T1000 (cell line): Measurements from ENCODE around the gene NPHP3.

Source experiments
- DNase-seq: peaks from one replicate; lab custom pipeline; 2025; ENCODE audit warnings: mixed read lengths; lab: John Stamatoyannopoulos, UW

The NPHP3 gene

GRCh38 chr3:132690040-132690439, 32.2 kb downstream of the NPHP3 start:
- DNase-seq = no peak

GRCh38 chr3:132682201-132682600, 40.0 kb downstream of the NPHP3 start:
- DNase-seq = no peak

DNA sequence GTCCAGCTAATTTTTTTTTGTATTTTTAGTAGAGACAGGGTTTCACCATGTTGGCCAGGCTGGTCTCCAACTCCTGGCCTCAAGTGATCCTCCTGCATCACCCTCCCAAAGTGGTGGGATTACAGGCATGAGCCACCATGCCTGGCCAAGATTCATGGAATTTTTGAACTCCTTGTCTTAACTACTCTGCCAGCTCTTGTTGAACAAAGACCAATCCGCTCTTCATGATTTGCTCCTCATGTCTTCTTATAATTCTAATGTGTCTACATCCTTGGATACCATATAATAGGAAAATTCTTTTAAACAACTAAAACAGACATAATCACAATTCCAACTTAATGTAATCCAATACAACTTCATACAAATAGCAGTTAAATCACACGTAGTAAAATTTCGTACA, 40.8 kb downstream of the NPHP3 start:
- DNase-seq = no peak

DNA sequence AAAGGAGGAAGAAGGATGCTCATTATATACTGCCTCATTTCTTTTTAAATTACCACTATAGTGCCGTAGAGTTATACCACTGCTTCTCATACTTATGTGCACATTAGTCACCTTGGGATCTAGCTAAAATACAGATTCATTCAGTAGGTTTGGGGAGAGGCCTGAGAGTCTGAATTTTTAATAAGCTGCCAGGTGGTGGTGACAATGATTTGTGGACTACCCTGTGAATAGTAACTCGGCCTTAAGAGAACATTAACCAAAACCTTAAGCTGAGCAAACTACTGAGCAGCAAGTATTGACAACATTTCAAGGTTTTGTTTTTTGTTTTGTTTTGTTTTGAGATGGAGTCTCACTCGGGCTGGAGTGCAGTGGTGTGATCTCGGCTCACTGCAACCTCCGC, 42.3 kb downstream of the NPHP3 start:
- no peak for DNase-seq

GRCh38 chr3:132675408-132675807, 46.8 kb downstream of the NPHP3 start:
- no peak for DNase-seq

- no peak for DNase-seq
Observed at GRCh38 chr3:132669256-132669777, 52.9 kb downstream of the NPHP3 start.

DNA sequence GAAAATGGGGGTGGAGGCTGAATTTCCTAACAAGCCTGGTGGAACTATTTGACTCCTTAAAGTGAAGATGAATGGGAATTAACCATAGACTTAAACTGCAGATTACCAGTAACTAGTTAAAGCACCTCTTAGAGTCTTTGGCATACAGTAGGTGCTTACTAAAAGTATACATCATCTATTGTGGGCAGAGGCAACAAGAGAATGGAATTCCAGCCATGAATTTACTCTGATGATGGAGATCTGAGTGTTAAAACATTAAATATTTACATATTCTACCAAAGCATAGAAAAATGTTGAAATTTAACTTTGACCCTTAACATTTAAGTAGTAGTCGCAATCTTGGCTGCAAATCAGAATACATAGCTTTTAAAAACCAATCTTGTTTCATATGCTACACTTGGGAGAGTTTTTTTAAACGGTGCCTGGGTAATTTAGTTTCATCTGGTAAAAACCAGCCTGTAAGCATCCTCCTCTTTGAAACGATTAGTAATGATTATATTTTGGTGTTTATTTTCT, 56.9 kb downstream of the NPHP3 start:
- no peak for DNase-seq

GRCh38 chr3:132662212-132662611, 60.0 kb downstream of the NPHP3 start:
- no peak for DNase-seq

DNA sequence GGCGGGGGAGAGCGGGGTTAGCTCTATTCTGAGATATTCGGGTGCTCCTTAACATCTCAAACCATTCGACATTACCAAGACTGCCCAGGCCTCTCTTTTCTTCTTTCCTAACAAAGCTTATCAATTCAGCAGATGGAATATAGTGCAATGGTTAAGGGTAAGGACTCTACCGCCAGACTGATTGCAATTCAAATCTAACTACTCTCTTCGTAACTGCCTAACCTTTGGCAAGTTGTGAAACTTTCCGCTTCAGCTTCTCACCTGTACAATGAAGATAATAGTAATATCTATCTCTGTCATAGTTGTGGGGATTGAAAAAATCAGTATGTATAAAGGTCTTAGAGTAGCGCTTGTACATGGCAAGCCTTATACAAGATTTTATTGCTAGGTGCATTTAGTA, 61.1 kb downstream of the NPHP3 start:
- DNase-seq = no peak

DNA sequence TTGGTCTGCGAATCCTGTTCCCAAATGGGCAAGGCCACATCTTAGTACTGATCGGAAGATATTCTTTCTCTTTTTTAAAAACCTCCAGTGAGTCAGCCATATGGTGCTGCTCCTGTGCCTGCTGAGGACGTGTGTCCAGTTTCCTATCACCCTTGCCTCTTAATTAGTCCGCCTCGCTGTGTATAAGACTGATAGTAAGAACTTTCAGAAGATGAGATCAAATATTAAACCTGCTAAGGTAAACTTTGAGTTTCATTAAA, 61.5 kb downstream of the NPHP3 start:
- DNase-seq = no peak

DNA sequence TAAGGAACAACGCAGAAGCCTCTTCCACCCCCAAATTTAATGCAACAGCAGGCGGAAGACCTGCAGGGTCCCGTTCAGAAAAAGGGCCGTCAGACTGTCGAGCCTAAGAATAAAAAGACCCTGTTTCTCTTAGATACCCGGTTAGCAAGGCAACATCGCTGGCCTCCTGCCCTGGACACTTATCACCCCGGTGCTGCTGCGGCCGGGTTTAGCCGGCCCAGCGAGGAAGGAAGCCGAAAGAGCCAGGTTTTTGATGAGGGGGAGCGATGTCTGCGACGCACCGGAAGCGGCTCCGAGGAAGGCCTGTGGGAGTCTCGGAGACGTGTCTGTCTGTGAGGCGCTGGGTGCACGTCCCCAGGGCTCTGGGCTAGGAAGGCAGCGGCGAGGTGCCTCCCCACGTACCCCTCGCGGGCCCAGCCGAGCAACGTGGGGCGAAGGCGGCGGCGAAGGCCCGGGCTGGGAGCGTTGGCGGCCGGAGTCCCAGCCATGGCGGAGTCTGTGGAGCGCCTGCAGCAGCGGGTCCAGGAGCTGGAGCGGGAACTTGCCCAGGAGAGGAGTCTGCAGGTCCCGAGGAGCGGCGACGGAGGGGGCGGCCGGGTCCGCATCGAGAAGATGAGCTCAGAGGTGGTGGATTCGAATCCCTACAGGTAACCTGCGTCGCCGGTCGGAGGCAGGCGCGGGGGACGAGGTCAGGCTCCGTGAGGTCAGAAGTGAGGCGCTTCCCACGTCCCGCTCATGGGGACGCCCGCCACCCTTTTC, 62.0 kb downstream of the NPHP3 start, which contains the start of gene UBA5:
UBA5 (plus strand) TSS at position 278 of the 759 bp plus-strand sequence; CDS start at position 487, 209 bp downstream.
- DNase-seq = peak; percentile 47

DNA sequence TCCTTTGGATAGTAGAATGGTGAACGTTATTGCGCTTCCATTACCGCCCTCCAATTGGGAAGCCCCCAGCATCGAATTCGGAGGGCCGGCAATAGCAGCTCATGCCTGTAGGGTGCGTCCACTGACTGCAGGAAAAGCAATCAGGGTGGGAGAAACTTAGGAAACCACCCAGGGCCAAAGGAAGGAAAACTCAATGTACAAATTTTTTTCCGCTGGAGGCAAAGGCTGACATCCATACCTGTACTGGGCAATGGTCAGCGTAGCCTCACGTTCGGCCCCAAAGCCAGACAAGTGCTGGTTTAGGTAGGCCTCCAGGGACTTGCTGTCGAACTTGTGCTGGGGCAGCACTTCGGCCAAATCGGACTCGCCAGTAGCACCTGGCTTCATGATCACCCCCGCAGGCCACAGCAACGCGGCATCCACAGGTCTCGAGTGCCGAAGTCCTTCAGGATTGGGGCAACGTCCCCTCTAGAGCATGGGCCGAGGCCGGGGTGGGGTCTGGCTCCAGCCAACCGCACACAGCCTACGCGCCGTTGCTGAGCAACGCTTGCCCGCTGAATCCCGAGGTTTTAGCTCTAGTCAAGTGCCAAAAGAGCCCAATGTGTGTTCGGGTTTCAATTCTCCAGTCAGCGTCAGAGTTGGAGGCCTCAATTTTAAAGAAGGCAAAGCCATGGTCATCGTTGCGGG, 62.7 kb downstream of the NPHP3 start, which contains the start of gene ACAD11:
ACAD11 (minus strand) TSS at position 445 of the 687 bp plus-strand sequence; CDS start at position 387, 58 bp downstream.
- peak; percentile 49 for DNase-seq

- DNase-seq = no peak
Observed at GRCh38 chr3:132659000-132659364, 63.2 kb downstream of the NPHP3 start.

DNA sequence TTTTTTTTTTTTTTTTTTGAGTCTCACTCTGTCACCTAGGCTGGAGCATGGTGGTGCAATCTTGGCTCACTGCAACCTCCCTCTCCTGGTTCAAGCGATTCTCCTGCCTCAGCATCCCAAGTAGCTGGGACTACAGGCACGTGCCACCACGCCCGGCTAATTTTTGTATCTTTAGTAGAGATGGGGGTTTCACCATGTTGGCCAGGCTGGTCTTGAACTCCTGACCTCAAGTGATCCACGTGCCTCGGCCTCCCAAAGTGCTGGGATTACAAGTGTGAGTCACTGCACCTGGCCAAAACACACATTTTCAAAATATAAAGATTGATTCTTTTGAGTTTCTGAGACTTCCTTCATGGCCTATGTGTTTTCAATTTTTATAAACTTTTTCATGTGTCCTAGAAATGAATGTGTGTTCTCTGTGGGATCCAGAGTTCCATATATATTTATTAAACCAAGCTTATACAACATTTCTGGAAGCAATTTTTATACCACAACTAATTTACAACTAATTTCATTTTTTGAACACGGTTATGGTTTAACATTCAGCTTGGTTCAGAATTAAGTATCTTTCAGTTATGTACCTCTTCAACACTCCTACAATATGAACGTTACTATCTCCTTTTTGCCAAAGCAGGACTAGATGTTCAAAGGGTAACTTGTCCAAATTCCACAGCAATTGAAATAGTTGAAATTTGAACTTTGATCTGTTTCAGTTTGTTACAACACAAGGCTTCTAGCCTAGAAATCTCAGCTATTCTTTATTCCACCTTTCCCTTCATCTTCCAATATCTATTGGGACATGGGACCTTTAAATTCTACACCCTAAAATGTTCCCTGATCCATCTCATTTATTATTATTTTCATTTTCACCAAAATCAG, 64.1 kb downstream of the NPHP3 start:
- no peak for DNase-seq

DNA sequence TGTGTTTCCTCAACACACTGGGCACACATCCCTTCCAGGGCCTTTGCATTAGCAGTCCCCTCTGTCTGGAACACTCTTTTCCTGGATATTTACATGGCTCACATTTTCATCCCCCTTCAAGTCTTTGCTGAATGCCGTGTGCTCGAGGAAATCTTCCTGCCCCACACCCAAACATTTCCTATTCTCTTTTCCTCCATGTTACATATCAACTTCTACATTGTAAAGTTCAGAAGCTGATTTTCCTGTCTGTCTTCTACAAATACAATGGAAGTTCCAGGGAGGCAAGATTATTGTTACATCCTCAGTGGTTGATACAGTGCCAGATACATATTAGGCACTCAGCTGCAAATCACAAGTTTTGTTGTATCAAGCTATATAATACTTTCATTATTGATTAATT, 66.7 kb downstream of the NPHP3 start:
- no peak for DNase-seq

DNA sequence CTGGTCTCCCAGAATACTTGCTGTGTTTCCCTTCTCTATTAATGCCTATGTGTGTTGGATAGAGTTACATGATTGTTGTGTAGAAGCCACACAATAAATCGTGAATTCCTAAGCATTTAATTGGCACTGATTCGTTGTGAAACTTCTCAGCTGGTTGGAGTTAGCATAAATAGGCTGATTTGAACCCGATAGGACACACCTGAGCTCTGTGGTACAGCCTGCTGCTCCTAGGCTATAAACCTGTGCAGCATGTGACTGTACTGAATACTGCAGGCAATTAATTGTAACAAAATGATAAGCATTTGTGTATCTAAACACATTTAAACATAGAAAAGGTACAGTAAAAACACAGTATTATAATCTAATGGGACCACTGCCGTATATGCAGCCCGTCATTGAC, 67.5 kb downstream of the NPHP3 start:
- no peak for DNase-seq

DNA sequence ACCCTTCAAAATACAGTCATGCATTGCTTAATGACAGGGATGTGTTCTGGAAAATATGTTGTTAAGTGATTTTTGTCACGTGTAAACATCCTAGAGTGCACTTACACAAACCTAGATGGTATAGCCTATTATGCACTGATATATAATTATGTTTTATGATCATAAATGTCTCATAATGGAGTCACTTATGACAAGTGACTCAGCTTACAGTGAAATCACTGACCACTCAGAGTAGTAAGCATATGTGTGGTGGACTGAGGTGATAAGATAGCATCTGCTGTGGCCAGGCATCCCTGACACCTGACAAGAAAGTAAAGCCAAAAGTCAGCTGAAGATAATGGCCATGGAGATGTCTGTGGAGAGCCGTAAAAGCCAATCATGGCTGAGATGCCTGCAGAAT, 68.0 kb downstream of the NPHP3 start:
- DNase-seq = no peak

- no peak for DNase-seq
Observed at GRCh38 chr3:132652640-132653270, 69.5 kb downstream of the NPHP3 start.

DNA sequence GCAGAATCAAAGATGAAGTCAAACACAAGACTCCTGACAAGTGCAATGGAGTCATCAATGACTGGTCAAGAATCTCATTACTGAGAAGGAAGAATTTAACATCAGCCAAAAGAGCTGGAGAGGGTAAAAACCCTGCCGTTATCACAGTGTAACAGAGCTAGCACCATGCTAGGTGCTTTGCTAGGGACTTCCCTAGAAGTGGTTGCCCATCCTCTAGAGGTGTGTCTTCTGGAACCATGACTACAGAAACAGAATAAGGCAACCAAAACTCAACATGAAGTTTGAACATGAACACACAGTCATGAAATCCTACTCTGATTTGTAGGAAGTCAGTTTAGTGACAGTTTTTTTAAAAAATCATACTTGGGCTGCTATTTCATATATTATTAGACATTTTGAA, 72.1 kb downstream of the NPHP3 start:
- DNase-seq = no peak

DNA sequence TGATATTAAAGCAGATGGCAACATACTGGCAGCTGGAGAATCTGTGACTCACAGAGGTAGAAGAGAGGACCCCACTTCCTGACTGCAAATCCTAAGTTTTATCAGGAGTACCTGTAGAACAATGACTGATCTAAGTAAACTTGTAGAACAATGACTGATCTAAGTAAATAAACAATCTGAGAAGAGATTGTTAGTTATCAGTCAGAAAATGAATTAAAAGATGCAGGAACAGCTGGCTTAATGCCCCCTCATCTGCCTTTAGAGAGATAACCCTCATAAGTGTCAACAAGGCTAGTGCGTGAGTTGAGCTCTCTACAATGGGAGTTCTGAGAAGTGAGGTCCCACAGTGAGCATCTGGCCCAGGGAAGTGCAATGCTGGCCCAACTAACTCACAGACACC, 77.2 kb downstream of the NPHP3 start:
- DNase-seq = no peak

DNA sequence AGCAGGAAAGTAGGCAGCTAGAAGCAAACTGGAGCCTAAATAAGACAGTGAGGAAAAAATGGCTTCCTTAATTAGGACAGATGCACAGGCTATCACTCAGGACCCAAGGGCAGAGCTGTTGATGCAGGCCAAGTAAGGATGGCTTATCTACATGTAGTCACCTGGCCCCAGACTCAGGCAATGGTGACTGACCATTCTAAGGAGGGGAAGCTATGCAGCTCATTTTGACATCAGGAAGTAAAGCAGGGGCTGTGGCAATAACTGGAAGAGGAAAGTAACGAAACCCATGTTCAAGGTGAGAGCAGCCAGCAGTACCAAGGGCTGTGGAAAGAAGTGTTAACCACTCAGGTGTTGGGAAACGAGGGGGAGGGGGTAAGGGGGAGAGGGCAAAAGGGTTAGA, 78.8 kb downstream of the NPHP3 start:
- no peak for DNase-seq

GRCh38 chr3:132642539-132642847, 79.7 kb downstream of the NPHP3 start:
- DNase-seq = no peak
